ENCODE data around the gene NXN. TPM values are rescaled to one million over a fixed set of nuclear protein-coding genes. Genes with fewer than 3 reads are reported as not detected.
A peak's percentile ranks its signal among the peaks of the same experiment; 100 is the strongest.

The NXN gene
- total RNA-seq: 1 to 10 TPM; 2.7 to 9.5 (median 8.0) TPM
- long read RNA-seq, partial matches to known transcripts: 0 of 2 reads
- long read RNA-seq, other reads (novel, unspliced or antisense): 2 of 2 reads

DNA sequence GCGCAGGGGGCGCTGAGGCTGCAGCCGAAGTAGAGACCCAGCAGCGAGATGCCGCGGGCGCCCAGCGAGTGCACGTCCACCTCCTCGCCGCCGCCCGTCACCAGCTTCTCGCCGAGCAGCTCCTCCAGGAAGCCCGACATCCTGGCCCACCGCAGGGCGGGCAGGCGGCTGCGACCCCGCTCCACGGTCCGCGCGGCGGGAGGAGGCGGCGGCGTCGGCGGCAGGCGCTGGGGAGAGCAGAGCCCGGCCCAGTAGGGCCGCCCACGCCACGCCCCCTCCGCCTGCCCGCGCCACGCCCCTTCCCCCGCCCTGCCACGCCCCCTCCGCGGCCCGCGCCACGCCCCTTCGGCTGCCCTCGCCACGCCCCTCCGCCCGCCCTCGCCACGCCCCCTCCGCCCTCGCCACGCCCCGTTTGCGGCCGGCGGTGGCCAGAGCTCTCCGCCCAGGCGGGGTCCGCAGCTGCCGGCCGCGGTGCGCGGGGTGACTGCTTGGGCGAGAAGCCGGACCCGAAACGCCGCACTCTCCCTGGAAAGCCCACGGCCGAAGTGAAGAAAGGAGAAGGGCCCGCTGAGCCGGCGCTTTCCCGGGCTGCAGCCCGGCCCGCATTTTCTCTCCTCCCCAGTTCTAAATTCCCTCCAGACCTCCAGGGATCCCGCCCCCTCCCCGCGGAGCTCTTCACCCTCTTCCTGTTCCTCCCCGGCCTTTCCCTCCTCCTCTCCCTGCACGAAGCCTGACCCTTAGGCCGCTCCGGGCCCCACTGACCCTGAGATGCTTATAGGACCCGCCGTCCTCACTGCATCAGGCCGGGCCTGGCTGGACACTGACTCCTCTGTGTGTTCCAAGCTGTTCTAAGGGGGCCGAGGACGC, at the start of gene NXN:
NXN (minus strand) TSS at position 238 of the 867 bp plus-strand sequence.
- ATAC-seq: peak; percentile 87 to 96 (median 92)
- DNase-seq: peak; percentile 93 to 94 (median 94)
- Histone ChIP-seq H3K27me3 (no peaks in the 10 kb centered on the region), H3K27ac (peak within 1 kb of the TSS; percentile 58 to 69 (median 59)), H3K4me3 (peak within 1 kb of the TSS; percentile 61 to 67 (median 62)), H3K4me1 (peaks cover 0 to 23% (median 4%) of the 10 kb centered on the region in 4 donors), H3K36me3 (no peaks in the 10 kb centered on the region), H3K9me3 (no peaks in the 10 kb centered on the region)
- intact Hi-C loops (cut with DNase I): loop anchor here in 1 of 2 donors (10.0 kb wide), 1 partner anchor 95 kb away; no protein-coding TSS in a partner anchor
- TF ChIP-seq POLR2A (IDR thresholded peaks at IDR 0.05): peak; percentile 58
- TF ChIP-seq, protein P1, sequence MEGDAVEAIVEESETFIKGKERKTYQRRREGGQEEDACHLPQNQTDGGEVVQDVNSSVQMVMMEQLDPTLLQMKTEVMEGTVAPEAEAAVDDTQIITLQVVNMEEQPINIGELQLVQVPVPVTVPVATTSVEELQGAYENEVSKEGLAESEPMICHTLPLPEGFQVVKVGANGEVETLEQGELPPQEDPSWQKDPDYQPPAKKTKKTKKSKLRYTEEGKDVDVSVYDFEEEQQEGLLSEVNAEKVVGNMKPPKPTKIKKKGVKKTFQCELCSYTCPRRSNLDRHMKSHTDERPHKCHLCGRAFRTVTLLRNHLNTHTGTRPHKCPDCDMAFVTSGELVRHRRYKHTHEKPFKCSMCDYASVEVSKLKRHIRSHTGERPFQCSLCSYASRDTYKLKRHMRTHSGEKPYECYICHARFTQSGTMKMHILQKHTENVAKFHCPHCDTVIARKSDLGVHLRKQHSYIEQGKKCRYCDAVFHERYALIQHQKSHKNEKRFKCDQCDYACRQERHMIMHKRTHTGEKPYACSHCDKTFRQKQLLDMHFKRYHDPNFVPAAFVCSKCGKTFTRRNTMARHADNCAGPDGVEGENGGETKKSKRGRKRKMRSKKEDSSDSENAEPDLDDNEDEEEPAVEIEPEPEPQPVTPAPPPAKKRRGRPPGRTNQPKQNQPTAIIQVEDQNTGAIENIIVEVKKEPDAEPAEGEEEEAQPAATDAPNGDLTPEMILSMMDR (IDR thresholded peaks at IDR 0.05): peak in 3 of 4 donors; percentile 8 to 23 (median 12)
- WGBS (ENCODE audit: insufficient coverage, low coverage, low lambda C conversion rate, missing lambda C conversion rate): 5% methylated on average over 18 of the region's 94 CpGs

DNA sequence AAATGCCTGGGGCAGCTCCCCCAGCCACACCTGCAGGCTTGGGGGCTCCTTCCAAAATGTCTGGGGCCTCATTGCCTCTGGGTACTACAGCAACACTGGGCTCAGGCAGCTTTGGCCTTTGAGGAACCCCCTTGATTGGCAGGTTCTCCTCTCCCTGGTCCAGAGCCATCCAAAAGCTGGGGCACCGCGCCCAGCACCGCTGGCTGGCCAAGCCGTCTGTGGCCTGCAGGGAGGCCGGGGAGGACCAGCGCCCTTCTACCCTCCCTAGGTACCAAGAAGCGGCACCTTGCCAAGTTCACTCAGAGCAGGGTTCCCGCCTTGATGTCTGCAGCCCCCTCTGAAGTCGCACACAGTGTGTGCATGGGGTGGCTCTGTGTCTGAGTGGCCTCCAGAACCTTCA, 47.5 kb upstream of the NXN start:
- Histone ChIP-seq H3K27ac (no peak overlapping the region), H3K4me3 (no peak overlapping the region), H3K36me3 (no peaks in the 10 kb centered on the region), H3K9me3 (no peaks in the 10 kb centered on the region), H3K4me1 (no peaks in the 10 kb centered on the region), H3K27me3 (no peaks in the 10 kb centered on the region)
- DNase-seq: no peak
- intact Hi-C loops (cut with DNase I): no loop called here
- TF ChIP-seq, protein P1 (IDR thresholded peaks at IDR 0.05): no peak
- TF ChIP-seq POLR2A (IDR thresholded peaks at IDR 0.05): no peak
- no peak for ATAC-seq
- WGBS (ENCODE audit: insufficient coverage, low coverage, low lambda C conversion rate, missing lambda C conversion rate): no CpG with 5 or more reads among the region's 9 CpGs

DNA sequence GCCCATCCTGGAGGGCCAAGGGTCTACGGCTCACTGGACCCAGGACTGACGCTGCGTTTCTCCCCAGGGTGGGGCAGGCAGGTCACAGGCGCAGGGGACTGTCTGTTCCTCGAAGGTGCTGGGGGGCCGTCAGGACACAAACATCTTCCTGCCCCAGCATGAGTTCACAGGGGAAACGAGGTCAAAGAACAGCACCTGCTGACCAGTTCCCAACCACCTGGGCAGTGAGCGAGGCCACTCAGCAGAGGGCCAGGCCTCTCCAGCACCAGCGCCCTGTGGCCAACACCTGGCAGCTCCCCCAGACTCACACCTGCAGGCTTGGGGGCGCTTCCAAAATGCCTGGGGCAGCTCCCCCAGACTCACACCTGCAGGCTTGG, 47.0 kb upstream of the NXN start:
- ATAC-seq (no peak), DNase-seq (no peak)
- intact Hi-C loops (cut with DNase I): no loop called here
- Histone ChIP-seq H3K4me3 (no peak overlapping the region), H3K9me3 (no peaks in the 10 kb centered on the region), H3K36me3 (no peaks in the 10 kb centered on the region), H3K27ac (no peak overlapping the region), H3K4me1 (no peaks in the 10 kb centered on the region), H3K27me3 (no peaks in the 10 kb centered on the region)
- TF ChIP-seq, protein P1 (IDR thresholded peaks at IDR 0.05): no peak
- TF ChIP-seq POLR2A (IDR thresholded peaks at IDR 0.05): no peak
- WGBS (ENCODE audit: insufficient coverage, low coverage, low lambda C conversion rate, missing lambda C conversion rate): 95% methylated on average over 4 of the region's 10 CpGs

DNA sequence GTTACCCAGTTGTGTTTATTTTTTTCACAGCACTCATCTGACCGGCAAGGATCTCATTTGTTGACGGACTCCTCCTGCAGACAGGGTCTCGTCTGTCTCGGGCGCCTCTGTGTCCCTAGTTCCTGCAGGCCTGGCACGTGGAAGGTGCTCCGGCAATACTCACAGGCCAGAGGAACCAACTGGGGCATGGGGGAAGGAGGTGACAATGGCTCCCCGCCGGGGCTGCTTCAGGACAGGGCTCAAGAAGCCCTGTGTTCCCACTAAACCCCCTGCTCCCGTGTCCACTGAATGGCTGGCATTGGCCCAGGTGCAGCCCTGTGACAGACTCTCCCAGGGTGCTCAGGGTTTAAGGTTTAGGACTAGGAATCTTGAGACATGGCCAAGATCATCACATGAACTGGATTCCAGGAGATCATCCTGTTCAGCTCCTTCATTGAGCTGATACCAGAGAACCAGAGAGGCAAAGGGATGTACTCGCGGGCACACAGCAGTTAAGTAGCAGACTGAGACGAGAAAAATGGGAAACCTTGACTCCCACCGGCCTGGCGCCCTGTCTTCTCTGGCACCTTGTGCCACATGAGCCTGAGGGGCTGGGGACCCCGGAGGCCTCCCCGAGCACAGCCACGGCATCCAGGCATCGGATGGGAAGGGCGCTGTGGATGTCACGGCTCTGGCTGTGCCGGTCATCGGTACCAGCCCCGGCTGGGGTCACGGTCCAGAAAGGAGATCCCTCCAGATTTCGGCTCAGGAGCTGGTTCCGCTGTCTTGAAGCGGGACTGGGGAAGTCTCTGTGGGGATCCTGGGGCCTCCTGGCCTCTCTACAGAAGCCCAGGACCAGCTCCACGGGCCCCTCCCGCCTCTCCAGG, 46.4 kb upstream of the NXN start:
- DNase-seq (no peak), ATAC-seq (no peak)
- TF ChIP-seq POLR2A (IDR thresholded peaks at IDR 0.05): no peak
- TF ChIP-seq, protein P1 (IDR thresholded peaks at IDR 0.05): no peak

More for the DNA sequence above, 46.4 kb upstream of the NXN start:
- no peak overlapping the region for H3K27ac ChIP-seq
- no peak overlapping the region for H3K4me3 ChIP-seq
- no peaks in the 10 kb centered on the region for H3K27me3 ChIP-seq
- H3K36me3 ChIP-seq: no peaks in the 10 kb centered on the region
- H3K4me1 ChIP-seq: no peaks in the 10 kb centered on the region
- WGBS (ENCODE audit: insufficient coverage, low coverage, low lambda C conversion rate, missing lambda C conversion rate): 71% methylated on average over 8 of the region's 30 CpGs
- no peaks in the 10 kb centered on the region for H3K9me3 ChIP-seq
- intact Hi-C loops (cut with DNase I): no loop called here
